CMK (cell line): Measurements from ENCODE around the gene ALDH1A3.

Experiments
- DNase-seq: peaks from one replicate; pipeline ENCODE4 v3.0.0-alpha.2; 2010; ENCODE audit warnings: low read depth

The ALDH1A3 gene

GRCh38 chr15:100885116-100885515 is 5.5 kb downstream of the ALDH1A3 start:
- DNase-seq, result no peak

DNA sequence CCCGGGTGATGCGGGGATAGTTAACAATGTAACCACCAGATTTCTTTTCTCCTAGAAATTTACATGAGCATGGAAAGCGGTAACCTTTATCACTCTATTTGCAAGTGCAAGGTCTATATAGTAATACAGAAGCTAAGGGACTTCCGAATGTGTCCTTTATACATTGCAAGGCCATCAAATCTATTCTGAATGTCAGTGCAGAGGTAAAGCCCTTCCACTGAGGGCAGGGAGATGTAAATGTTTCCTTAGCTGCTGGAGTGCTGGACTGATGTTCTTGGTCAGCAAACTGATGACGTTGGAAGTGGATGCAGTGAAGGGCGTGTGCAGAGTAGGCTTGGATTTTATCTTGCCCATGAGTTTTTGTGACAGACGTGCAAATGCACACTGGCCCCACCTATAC is 6.2 kb downstream of the ALDH1A3 start:
- DNase-seq, result no peak

DNA sequence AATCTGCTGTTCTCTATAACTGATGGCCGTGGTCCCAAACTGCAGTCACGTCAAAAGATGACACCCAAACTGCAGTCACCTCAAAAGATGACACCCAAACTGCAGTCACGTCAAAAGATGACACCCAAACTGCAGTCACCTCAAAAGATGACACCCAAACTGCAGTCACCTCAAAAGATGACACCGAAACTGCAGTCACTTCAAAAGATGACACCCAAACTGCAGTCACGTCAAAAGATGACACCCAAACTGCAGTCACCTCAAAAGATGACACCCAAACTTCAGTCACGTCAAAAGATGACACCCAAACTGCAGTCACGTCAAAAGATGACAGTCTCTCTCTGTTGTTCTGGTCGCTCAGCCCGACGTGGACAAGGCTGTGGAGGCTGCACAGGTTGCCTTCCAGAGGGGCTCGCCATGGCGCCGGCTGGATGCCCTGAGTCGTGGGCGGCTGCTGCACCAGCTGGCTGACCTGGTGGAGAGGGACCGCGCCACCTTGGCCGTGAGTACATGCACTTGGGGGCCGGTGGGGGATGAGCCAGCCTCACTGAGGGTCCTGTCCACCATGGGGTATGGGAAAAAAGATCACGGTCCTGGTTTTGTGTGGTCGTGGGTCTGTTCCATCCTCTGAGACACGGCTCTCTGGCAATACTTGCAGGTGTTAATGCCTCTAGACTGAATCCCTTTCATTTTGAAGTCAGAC is 7.7 kb downstream of the ALDH1A3 start:
- no peak for DNase-seq

DNA sequence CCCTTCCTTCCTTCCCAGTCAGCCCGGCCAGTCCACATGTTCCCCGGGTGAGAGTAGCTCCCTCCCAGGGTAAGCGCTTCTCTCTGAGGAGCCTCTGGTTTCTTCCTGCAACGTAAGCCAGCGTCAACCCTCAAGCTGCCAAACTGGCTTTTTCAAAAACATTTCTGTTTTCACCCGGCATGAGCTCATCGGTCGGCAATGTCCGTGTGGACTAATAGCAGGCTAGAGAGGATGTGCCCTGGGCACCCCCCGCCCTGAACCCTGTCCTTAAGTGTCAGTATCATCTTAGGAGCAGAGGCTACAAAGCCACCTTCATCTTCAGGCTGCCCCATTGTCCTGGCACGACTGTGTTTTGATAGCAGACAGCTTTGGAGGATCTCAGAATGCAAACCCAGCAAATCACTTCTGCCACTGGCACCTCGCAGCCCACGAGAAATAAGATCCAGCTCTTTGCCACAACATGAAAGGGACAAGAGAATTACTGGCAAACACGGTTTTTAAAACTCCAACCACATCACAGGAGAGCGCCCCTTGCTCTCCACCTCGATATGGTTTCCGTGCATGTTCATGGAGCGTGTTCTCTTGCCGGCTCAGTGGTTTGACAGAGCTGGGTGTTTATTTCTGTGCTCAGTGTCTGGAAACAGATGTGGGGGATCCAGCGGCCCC is 9.9 kb downstream of the ALDH1A3 start:
- no peak for DNase-seq

DNA sequence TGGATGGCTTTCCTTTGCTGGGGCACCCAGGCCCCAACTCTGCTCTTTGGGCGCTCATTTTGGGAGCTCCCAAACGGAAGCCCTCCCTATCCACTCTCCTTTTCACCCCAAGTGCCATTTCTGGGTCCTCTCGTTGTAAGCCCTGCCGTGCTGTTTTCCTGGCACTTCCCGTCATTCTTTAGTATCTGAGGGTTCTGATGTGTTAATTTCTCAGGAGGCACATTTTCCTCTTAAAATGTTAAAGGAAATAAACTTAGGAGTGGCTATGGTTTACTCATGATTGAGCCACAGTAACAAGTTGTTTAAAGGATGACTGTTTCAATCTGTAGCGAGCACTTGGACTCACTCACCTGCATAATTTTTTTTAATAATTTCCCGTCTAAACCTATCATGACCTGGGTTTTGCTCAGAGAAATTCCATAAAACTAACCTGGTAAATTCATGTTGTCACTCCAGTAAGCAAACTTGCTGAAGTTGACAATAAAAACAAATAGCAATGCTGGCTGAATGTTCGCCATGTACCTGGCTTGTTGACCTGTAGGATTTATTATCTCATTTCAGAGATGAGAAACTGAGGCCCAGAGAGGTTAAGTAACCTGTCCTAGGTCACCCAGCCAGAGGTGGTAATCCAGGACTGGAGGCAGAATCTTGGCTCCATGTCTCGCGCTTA is 10.6 kb downstream of the ALDH1A3 start:
- DNase-seq, result no peak

DNA sequence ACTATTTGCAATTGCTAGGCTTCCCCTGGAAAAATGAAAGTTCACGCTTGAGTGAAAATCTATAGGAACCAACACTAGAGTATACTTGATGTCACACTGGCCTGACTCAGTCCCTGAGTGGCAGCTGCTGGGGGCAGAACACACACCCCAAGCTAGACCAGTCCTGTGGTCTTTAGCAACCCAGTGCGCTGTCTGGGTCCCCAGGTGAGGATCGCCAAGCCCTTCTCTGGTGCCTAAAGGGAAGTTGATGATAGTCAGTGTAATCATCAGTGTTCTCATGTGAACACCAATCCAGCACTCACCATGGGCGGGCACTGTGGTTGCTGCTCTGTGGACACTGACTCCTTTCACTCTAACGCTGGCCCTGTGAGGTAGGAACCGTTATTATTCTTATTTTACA is 11.2 kb downstream of the ALDH1A3 start:
- no peak for DNase-seq

DNA sequence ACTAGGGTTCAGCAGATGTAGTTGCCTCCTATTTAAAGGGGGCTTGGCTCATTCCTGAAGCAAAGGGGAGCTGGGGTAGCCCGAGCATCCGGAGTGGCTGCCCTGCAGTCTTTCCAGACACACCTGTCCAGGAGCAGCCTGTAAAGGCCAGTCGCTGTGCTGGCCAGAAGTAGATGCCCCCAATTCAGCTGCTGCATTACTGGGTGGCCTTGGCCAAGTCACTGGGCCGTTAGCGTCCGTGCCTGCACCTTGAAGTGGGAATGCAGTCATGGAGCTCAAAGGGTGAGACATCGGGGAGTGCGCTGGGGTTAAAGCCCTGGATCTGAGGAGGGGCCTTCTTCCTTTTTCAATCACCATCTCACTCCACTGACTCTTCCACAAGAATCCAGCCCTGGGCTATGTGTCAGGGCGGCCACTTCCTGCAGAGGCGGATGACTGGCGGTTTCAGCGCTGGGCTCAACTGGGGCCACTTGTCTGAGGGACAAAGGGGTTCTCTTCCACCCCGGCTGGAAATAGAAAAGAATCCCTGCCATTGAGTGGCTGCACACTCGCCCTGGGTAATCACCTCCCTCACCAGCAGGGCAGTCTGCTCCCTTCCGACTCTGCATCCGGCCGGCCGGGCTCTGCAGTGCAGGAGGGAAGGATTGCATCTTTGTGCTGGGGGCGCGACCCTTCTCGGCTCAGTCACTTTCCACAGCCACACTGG is 11.8 kb downstream of the ALDH1A3 start:
- no peak for DNase-seq

DNA sequence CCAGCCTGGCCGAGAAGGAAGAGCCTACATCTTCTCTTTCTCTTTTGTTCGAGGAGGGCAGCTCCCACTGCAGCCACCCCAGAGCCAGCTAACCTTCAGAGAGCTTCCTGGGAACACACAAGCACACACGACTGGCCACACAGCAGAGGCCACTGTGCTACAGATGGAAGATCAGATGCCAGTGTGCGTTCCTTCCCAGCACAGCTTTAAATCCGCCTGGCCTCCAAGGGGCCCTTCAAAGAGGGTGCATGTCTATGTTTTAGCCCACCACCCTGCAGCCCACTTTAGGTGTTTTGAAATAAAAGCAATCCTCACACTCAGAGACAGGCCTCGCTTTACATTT is 12.4 kb downstream of the ALDH1A3 start:
- no peak for DNase-seq

GRCh38 chr15:100893261-100893963 is 13.8 kb downstream of the ALDH1A3 start:
- DNase-seq, result no peak

DNA sequence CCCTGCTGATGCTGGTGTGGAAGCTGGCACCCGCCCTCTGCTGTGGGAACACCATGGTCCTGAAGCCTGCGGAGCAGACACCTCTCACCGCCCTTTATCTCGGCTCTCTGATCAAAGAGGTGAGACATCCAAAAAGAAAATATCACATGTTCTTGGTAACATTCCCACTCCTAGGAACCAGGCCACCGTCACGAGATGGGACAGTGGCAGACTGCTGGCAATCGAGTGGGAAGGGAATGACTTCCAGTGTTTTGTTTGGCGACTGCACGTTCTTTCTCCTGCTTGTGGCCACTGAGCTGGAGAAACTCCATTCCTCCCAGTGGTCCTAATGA is 14.3 kb downstream of the ALDH1A3 start:
- DNase-seq, result no peak

- no peak for DNase-seq
Measured at GRCh38 chr15:100895721-100896120, 16.1 kb downstream of the ALDH1A3 start.

GRCh38 chr15:100897221-100898151 is 17.9 kb downstream of the ALDH1A3 start:
- DNase-seq, result no peak

DNA sequence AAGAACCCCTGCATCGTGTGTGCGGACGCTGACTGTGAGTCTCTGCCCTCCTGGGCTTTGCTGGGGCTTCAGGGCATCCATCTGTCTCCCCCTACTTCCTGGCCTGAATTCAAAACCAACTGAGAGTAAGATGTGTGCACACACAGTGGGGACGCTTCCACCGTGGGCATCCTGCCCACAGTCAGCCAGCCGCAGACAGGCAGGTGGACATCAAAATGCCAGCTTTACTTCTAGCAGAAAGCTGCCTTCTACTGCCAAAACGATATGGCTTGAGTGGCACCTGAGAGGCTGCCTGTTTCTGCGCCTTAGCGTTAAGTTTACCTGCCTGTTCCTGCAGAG is 18.5 kb downstream of the ALDH1A3 start:
- no peak for DNase-seq

DNA sequence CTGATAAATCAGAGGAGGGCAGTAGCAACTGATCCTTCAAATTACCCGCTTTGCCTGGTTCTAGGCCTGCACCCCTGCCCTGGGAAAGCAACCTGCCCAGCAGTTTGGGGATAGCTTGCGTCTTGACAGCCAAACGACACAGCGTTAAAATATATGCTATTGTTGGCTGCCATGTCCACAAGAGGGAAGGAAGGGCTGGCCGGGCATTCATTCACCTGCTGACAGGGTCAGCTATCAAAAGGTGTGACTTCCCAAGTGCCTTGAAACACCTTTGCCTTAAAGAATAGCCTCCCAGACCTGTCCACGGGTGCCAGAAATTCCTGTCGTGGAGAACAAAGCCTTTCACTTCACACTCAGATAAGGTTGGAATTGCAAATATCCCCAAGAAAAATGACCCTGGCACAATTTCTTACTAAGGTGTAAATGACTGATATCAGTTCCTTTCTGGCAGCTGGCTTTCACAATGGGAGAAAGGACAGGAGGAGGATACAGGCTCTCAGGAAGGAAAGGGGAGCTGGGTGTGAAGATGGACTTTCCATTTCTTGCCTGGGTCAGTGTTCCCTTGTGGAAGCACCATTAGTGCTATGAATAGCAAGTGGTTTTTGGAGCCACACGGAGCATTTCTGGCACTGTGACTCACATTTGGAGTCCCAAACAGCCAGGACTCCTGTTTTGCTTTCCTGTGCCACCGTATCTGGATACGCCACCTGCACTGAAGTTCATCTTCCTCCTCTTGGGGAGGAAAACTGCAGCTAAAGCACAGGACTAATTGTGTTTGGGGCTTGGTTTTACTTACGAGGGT is 19.2 kb downstream of the ALDH1A3 start:
- DNase-seq, result no peak

DNA sequence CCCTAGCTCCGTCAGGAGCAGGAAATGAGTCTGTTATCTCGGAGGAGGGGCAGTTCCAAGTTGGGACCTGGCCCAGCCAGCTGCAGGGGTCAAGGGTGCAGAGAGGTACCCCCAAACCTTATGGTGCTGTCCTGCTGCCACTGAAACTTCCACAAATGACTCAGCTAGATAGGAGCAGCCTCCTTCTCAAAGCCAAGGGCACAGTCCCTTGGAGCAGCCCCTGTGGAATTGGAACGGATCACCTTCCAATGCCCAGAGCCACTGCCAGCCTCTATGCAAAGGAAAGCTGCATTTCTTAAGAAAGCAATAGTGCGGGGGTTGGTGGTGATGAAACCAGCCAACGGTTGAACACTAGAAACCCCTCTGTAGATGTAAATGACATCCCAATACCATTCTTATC is 20.0 kb downstream of the ALDH1A3 start:
- no peak for DNase-seq

GRCh38 chr15:100900136-100900794 is 20.6 kb downstream of the ALDH1A3 start:
- DNase-seq, result no peak

DNA sequence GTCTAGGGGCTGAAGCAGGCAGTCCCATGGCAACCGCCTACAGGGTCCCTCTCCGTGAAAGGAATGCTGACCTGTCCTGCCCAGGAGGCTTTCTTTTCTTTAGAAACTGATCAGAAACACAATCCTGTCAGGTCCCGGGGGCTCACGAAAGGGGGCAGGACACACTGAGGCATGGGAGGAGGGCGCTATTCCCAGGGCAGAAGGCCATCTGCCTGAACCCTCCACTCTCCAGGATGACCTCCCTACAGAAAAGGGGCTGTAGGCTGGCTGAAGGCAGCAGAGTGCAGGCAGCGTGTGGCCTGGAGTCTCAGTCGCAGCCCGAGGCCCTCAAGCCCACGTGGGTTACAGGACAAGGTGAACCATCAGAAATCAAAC is 21.2 kb downstream of the ALDH1A3 start:
- DNase-seq, result no peak

DNA sequence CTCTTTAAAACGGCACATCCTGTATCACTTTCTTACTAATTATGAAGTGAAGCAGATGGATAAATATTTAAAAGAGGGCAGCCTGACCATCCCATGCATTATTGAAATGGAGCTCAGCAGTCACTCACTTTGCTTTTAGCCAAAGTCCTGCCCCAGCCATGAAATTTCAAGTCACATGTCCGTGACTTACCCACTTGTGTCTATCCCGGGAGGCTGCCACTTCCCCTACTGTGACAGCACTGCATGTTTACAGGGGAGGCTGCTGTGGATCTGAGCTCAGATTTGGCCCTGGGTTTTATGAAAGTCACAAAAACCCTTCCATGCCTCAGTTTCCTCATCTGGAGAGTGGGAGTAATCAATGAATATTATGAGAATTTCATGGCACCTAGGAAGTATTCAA is 21.7 kb downstream of the ALDH1A3 start:
- DNase-seq, result no peak

GRCh38 chr15:100901702-100902435 is 22.2 kb downstream of the ALDH1A3 start:
- DNase-seq, result no peak
